Body of pancreas (tissue), 4 donors: ENCODE results near the gene DDRGK1.

Experiments used
- CTCF ChIP-seq, 7 experiments: fragments of 450-650 bp in 4 of 7; fragments of 200-600 bp in 3 of 7; sonication (generic) in 3 of 7; IDR thresholded peaks; one replicate each; pipeline ENCODE4 v1.5.1; 2016 to 2019; ENCODE audit warnings: antibody characterized with exemption in 7 of 7
- POLR2A ChIP-seq, 3 donors: fragments of 450-650 bp; IDR thresholded peaks; one replicate each; pipeline ENCODE4 v1.6.1; 2016; ENCODE audit warnings: antibody characterized with exemption in 3 of 3, mild to moderate bottlenecking in 2 of 3

- TF ChIP-seq CTCF (IDR thresholded peaks at IDR 0.05) (no peak), POLR2A (IDR thresholded peaks at IDR 0.05) (no peak)
Measured at GRCh38 chr20:3239026-3239866, 34.8 kb upstream of the DDRGK1 start, which contains the start of gene SLC4A11.
